HepG2 (cell line): ENCODE measurements around the gene SRCAP. TPM values are rescaled to one million over a fixed set of nuclear protein-coding genes. Genes with fewer than 3 reads are reported as not detected.

Experiments used
- BRCA1 ChIP-seq: sonication (generic); formaldehyde crosslinking; IDR thresholded peaks from 2 replicates; pipeline ENCODE4 v1.4.0; 2020; ENCODE audit warnings: missing genetic modification reagents
- DNMT1 ChIP-seq: sonication (generic); formaldehyde crosslinking; IDR thresholded peaks from 2 replicates; pipeline ENCODE4 v1.5.1; 2020; ENCODE audit warnings: mild to moderate bottlenecking, missing genetic modification reagents
- ERF ChIP-seq: IDR thresholded peaks from 2 replicates; pipeline ENCODE4 v1.6.1; 2018; ENCODE audit warnings: missing biosample characterization, missing genetic modification reagents
- HDAC1 ChIP-seq: sonication (generic); formaldehyde crosslinking; IDR thresholded peaks from 2 replicates; pipeline ENCODE4 v1.5.1; 2020; ENCODE audit warnings: mild to moderate bottlenecking, missing genetic modification reagents
- HIC2 ChIP-seq: sonication (generic); formaldehyde crosslinking; IDR thresholded peaks from 2 replicates; pipeline ENCODE4 v1.9.0; 2022; ENCODE audit warnings: low read depth, missing genetic modification reagents
- IKZF1 ChIP-seq: fragments of 450-650 bp; IDR thresholded peaks from 2 replicates; pipeline ENCODE4 v1.7.1; 2016
- MAZ ChIP-seq, 2 experiments: sonication (generic) in 1 of 2; formaldehyde crosslinking in 1 of 2; IDR thresholded peaks; 2 replicates each; pipeline versions ENCODE4 v1.5.0 to v1.6.1; 2012 to 2020; ENCODE audit warnings: low read depth in 2 of 2, mild to moderate bottlenecking in 2 of 2, borderline replicate concordance in 1 of 2, improper control_type of control experiment in 1 of 2, low read length in 1 of 2, missing genetic modification reagents in 1 of 2, moderate library complexity in 1 of 2
- MED1 ChIP-seq: sonication (generic); formaldehyde crosslinking; IDR thresholded peaks from 2 replicates; pipeline ENCODE4 v1.4.0; 2020; ENCODE audit warnings: missing genetic modification reagents
- MIER3 ChIP-seq: IDR thresholded peaks from 2 replicates; pipeline ENCODE4 v1.6.1; 2016; ENCODE audit warnings: missing compliant biosample characterization, borderline replicate concordance
- NFIC ChIP-seq: IDR thresholded peaks from 2 replicates; pipeline ENCODE4 v1.6.1; 2012; ENCODE audit warnings: mild to moderate bottlenecking, low read length, inconsistent platforms
- RAD51 ChIP-seq: fragments of 450-650 bp; IDR thresholded peaks from 2 replicates; pipeline ENCODE4 v1.6.1; 2016; ENCODE audit warnings: borderline replicate concordance
- SKI ChIP-seq: fragments of 450-650 bp; IDR thresholded peaks from one replicate; pipeline ENCODE4 v1.6.1; 2018; ENCODE audit warnings: mild to moderate bottlenecking; ENCODE audit not compliant: partially characterized antibody
- ZNF17 ChIP-seq: sonication (generic); formaldehyde crosslinking; IDR thresholded peaks from 2 replicates; pipeline ENCODE4 v1.5.0; 2020; ENCODE audit warnings: mild to moderate bottlenecking, missing genetic modification reagents
- ZNF326 ChIP-seq: sonication (generic); formaldehyde crosslinking; IDR thresholded peaks from 2 replicates; pipeline ENCODE4 v1.4.0; 2020; ENCODE audit warnings: missing genetic modification reagents, borderline replicate concordance
- ZNF335 ChIP-seq: sonication (generic); formaldehyde crosslinking; IDR thresholded peaks from 2 replicates; pipeline ENCODE4 v1.4.0; 2020; ENCODE audit warnings: missing genetic modification reagents
- ZNF34 ChIP-seq: sonication (generic); formaldehyde crosslinking; IDR thresholded peaks from 2 replicates; pipeline ENCODE4 v1.4.0; 2020; ENCODE audit warnings: mild to moderate bottlenecking, missing genetic modification reagents, borderline replicate concordance
- ZNF549 ChIP-seq: sonication (generic); formaldehyde crosslinking; IDR thresholded peaks from 2 replicates; pipeline ENCODE4 v1.5.0; 2020; ENCODE audit warnings: missing genetic modification reagents
- ZNF710 ChIP-seq: sonication (generic); formaldehyde crosslinking; IDR thresholded peaks from 2 replicates; pipeline ENCODE4 v1.5.0; 2020; ENCODE audit warnings: mild to moderate bottlenecking, missing genetic modification reagents, borderline replicate concordance
- polyA plus RNA-seq, 8 experiments: library from polyadenylated mRNA; depleted of rRNA in 3 of 8; stranded (reverse) in 7 of 8; unstranded in 1 of 8; fragments of >200 nt; fragmentation: Illumina TruSeq in 4 of 8; extraction: Trizol in 4 of 8; gene quantifications; 2 replicates each; pipeline versions ENCODE4 v1.2.1 to v1.2.3, GENCODE V29; 2011 to 2016; ENCODE audit warnings: low read depth in 4 of 8, missing spikeins in 1 of 8, mixed read lengths in 1 of 8; ENCODE audit not compliant: insufficient read depth in 1 of 8
- total RNA-seq, 5 experiments: library from RNA; depleted of rRNA; stranded (reverse); fragments of >200 nt; fragmentation: Illumina TruSeq; extraction: Trizol; gene quantifications; 2 replicates each; pipeline ENCODE4 v1.2.3, GENCODE V29; 2016; ENCODE audit warnings: low read depth in 1 of 5
- TF ChIP-seq, protein P1 (sequence below): sonication (generic); formaldehyde crosslinking; IDR thresholded peaks from 2 replicates; pipeline ENCODE4 v1.8.1; 2022; ENCODE audit warnings: low read depth, mild to moderate bottlenecking, missing genetic modification reagents
- TF ChIP-seq, protein P2 (sequence below): sonication (generic); formaldehyde crosslinking; IDR thresholded peaks from 2 replicates; pipeline ENCODE4 v1.5.0; 2020; ENCODE audit warnings: mild to moderate bottlenecking, missing genetic modification reagents

SRCAP gene
- total and polyA plus RNA-seq, 2 of the 13 experiments (the other 11 are each of a cell fraction or from before 2014, with no cell fraction given): 4.9 to 9.0 TPM

- TF ChIP-seq ZNF34 (CRISPR knock-in tag) (0 out of 2 replicates have a peak, but pooled peaks have one; percentile 27), IKZF1 (no peak), BRCA1 (CRISPR knock-in tag) (no peak), ZNF335 (peak; percentile 88), DNMT1 (CRISPR knock-in tag) (no peak), HDAC1 (CRISPR knock-in tag) (peak; percentile 4; the same call in 1 of the 2 replicates), ZNF17 (no peak), NFIC (no peak), RAD51 (no peak), SKI (no peak), MIER3 (CRISPR knock-in tag) (peak; percentile 24; the same call in 1 of the 2 replicates), HIC2 (CRISPR knock-in tag) (no peak), ZNF710 (CRISPR knock-in tag) (0 out of 2 replicates have a peak, but pooled peaks have one; percentile 43), ERF (CRISPR knock-in tag) (peak; percentile 40; the same call in 1 of the 2 replicates), MAZ (IDR thresholded peaks at IDR 0.05; ENCODE audit: borderline replicate concordance, low read depth, low read length) (no peak; the same call in 1 of the 2 replicates), MAZ (CRISPR knock-in tag; IDR thresholded peaks at IDR 0.05; ENCODE audit: low read depth) (peak; percentile 10; the same call in 1 of the 2 replicates), ZNF326 (no peak), ZNF549 (CRISPR knock-in tag) (no peak), MED1 (peak; percentile 49)
- TF ChIP-seq, protein P1, sequence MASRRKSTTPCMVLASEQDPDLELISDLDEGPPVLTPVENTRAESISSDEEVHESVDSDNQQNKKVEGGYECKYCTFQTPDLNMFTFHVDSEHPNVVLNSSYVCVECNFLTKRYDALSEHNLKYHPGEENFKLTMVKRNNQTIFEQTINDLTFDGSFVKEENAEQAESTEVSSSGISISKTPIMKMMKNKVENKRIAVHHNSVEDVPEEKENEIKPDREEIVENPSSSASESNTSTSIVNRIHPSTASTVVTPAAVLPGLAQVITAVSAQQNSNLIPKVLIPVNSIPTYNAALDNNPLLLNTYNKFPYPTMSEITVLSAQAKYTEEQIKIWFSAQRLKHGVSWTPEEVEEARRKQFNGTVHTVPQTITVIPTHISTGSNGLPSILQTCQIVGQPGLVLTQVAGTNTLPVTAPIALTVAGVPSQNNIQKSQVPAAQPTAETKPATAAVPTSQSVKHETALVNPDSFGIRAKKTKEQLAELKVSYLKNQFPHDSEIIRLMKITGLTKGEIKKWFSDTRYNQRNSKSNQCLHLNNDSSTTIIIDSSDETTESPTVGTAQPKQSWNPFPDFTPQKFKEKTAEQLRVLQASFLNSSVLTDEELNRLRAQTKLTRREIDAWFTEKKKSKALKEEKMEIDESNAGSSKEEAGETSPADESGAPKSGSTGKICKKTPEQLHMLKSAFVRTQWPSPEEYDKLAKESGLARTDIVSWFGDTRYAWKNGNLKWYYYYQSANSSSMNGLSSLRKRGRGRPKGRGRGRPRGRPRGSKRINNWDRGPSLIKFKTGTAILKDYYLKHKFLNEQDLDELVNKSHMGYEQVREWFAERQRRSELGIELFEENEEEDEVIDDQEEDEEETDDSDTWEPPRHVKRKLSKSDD (CRISPR knock-in tag): peak; percentile 98
- TF ChIP-seq, protein P2, sequence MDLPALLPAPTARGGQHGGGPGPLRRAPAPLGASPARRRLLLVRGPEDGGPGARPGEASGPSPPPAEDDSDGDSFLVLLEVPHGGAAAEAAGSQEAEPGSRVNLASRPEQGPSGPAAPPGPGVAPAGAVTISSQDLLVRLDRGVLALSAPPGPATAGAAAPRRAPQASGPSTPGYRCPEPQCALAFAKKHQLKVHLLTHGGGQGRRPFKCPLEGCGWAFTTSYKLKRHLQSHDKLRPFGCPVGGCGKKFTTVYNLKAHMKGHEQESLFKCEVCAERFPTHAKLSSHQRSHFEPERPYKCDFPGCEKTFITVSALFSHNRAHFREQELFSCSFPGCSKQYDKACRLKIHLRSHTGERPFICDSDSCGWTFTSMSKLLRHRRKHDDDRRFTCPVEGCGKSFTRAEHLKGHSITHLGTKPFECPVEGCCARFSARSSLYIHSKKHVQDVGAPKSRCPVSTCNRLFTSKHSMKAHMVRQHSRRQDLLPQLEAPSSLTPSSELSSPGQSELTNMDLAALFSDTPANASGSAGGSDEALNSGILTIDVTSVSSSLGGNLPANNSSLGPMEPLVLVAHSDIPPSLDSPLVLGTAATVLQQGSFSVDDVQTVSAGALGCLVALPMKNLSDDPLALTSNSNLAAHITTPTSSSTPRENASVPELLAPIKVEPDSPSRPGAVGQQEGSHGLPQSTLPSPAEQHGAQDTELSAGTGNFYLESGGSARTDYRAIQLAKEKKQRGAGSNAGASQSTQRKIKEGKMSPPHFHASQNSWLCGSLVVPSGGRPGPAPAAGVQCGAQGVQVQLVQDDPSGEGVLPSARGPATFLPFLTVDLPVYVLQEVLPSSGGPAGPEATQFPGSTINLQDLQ (CRISPR knock-in tag): no peak
Observed at GRCh38 chr16:30650369-30651123, 48.4 kb upstream of the SRCAP start, which contains the start of gene PRR14 (continued).
